Thymus (tissue), 11 donors: Measurements from ENCODE around the gene PGC. TPM values are rescaled to one million over a fixed set of nuclear protein-coding genes. Genes with fewer than 3 reads are reported as not detected.
A peak's percentile ranks its signal among the peaks of the same experiment; 100 is the strongest.

Experiments used
- DNase-seq, 9 donors: peaks; one replicate each; pipeline ENCODE4 v3.0.0-alpha.2; 2013; ENCODE audit warnings: low spot score in 9 of 9, low read depth in 6 of 9, missing footprints in 1 of 9
- H3K27ac ChIP-seq, 2 donors: one replicate each; pipeline ENCODE4 v1.5.1; 2013; ENCODE audit warnings: control low read depth in 1 of 2, low read depth in 1 of 2, low read length in 1 of 2, mild to moderate bottlenecking in 1 of 2, moderate library complexity in 1 of 2
- H3K27me3 ChIP-seq, 2 donors: one replicate each; pipeline ENCODE4 v1.5.1; 2013; ENCODE audit warnings: low read length in 1 of 2; ENCODE audit not compliant: control insufficient read depth in 2 of 2, insufficient read depth in 1 of 2
- H3K36me3 ChIP-seq, 2 donors: one replicate each; pipeline ENCODE4 v1.5.1; 2013; ENCODE audit warnings: low read length in 1 of 2, mild to moderate bottlenecking in 1 of 2, moderate library complexity in 1 of 2; ENCODE audit not compliant: control insufficient read depth in 2 of 2, insufficient read depth in 2 of 2
- H3K4me1 ChIP-seq, 2 donors: one replicate each; pipeline ENCODE4 v1.5.1; 2013; ENCODE audit warnings: low read length in 2 of 2; ENCODE audit not compliant: control insufficient read depth in 2 of 2, insufficient read depth in 2 of 2
- H3K4me3 ChIP-seq, 2 donors: one replicate each; pipeline ENCODE4 v1.5.1; 2013; ENCODE audit warnings: low read length in 2 of 2, control low read depth in 1 of 2, mild to moderate bottlenecking in 1 of 2
- H3K9me3 ChIP-seq, 2 donors: one replicate each; pipeline ENCODE4 v1.5.1; 2013; ENCODE audit warnings: low read length in 1 of 2, mild to moderate bottlenecking in 1 of 2; ENCODE audit not compliant: control insufficient read depth in 2 of 2, insufficient read depth in 1 of 2
- WGBS: extraction: QIAGEN DNeasy Blood & Tissue Kit; methylation state at CpG from one replicate; pipeline ENCODE4 v1.1.7; 2013; 5-methylcytosine and 5-hydroxymethylcytosine counted together
- polyA plus RNA-seq: library from polyadenylated mRNA; stranded (reverse); fragments of 200-250 nt; gene quantifications from one replicate; pipeline ENCODE4 v1.2.3, GENCODE V29; 2013
- total RNA-seq: library from RNA; stranded (reverse); fragments of 120-200 nt; gene quantifications from one replicate; pipeline ENCODE4 v1.2.4, GENCODE V29; 2013
- donor health status: healthy.

Gene PGC
- total and polyA plus RNA-seq, 2 donors: 0.28 to 0.73 TPM

GRCh38 chr6:41697861-41698781 is 49.1 kb downstream of the PGC start:
- H3K27ac ChIP-seq: peak overlapping the region in 1 of 2 donors; percentile 11
- peaks cover 0 to 3% of the 10 kb centered on the region in 2 donors for H3K9me3 ChIP-seq
- no peaks in the 10 kb centered on the region for H3K36me3 ChIP-seq
- DNase-seq: no peak
- WGBS: 91% methylated on average over 15 of the region's 15 CpGs
- no peak overlapping the region for H3K4me3 ChIP-seq
- no peaks in the 10 kb centered on the region for H3K4me1 ChIP-seq
- H3K27me3 ChIP-seq: peaks cover 0 to 2% of the 10 kb centered on the region in 2 donors

DNA sequence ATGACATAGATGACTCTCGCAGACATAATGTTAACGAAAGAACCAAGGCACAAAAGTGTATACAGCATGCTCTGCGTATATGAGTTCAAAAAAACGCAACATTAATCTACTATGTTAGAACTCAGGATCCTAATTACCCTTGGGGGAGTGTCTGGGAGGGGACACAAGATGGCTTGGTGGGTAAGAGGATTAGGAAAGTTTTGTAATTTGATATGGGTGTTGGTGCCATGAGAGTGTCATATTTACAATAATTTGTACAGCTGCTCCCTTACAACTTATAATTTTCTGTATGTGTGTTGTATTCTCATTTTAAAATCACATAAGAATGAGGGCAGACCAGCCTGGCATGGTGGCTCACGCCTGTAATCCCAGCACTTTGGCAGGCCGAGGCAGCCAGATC is 50.4 kb downstream of the PGC start:
- H3K9me3 ChIP-seq: peaks cover 0 to 3% of the 10 kb centered on the region in 2 donors
- 97% methylated on average over 6 of the region's 6 CpGs for WGBS
- no peak overlapping the region for H3K27ac ChIP-seq
- H3K27me3 ChIP-seq: peaks cover 0 to 2% of the 10 kb centered on the region in 2 donors
- H3K4me3 ChIP-seq: no peak overlapping the region
- no peaks in the 10 kb centered on the region for H3K4me1 ChIP-seq
- DNase-seq: no peak
- H3K36me3 ChIP-seq: no peaks in the 10 kb centered on the region

GRCh38 chr6:41695825-41696224 is 51.4 kb downstream of the PGC start:
- no peaks in the 10 kb centered on the region for H3K4me1 ChIP-seq
- H3K27ac ChIP-seq: no peak overlapping the region
- no peak overlapping the region for H3K4me3 ChIP-seq
- 96% methylated on average over 6 of the region's 6 CpGs for WGBS
- peaks cover 0 to 2% of the 10 kb centered on the region in 2 donors for H3K27me3 ChIP-seq
- no peak for DNase-seq
- H3K9me3 ChIP-seq: peaks cover 0 to 1% of the 10 kb centered on the region in 2 donors
- no peaks in the 10 kb centered on the region for H3K36me3 ChIP-seq

GRCh38 chr6:41694815-41695526 is 52.2 kb downstream of the PGC start:
- no peak overlapping the region for H3K27ac ChIP-seq
- H3K36me3 ChIP-seq: no peaks in the 10 kb centered on the region
- 80% methylated on average over 6 of the region's 6 CpGs for WGBS

GRCh38 chr6:41693281-41694240 is 53.6 kb downstream of the PGC start:
- Histone ChIP-seq H3K4me3 (no peak overlapping the region), H3K36me3 (no peaks in the 10 kb centered on the region), H3K4me1 (peaks cover 0 to 1% of the 10 kb centered on the region in 2 donors), H3K9me3 (no peaks in the 10 kb centered on the region), H3K27ac (no peak overlapping the region), H3K27me3 (peaks cover 0 to 2% of the 10 kb centered on the region in 2 donors)
- WGBS: 88% methylated on average over 10 of the region's 10 CpGs
- DNase-seq: no peak

More at GRCh38 chr6:41694815-41695526, 52.2 kb downstream of the PGC start:
- DNase-seq: no peak
- no peak overlapping the region for H3K4me3 ChIP-seq
- H3K4me1 ChIP-seq: no peaks in the 10 kb centered on the region
- H3K9me3 ChIP-seq: no peaks in the 10 kb centered on the region
- peaks cover 0 to 2% of the 10 kb centered on the region in 2 donors for H3K27me3 ChIP-seq

DNA sequence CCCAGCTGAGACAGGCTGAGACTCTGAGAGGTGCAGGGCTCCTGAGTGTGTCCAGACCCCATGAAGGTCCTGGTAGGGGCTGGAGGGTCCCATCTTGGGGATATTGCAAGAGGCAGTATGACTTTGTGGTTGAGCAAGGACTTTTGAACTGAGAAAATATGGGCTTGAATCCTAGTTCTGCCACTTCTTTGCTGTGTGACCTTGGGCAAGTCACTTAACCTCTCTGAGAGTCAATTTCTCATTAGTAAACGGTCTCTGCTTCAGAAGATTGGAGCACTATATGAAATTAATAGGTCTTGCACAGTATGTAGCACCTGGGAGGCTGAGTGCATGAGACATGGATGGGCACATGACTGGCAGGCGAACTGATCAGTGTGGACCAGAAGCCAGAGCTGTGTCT is 54.5 kb downstream of the PGC start:
- H3K9me3 ChIP-seq: no peaks in the 10 kb centered on the region
- peaks cover 0 to 2% of the 10 kb centered on the region in 2 donors for H3K27me3 ChIP-seq
- H3K4me1 ChIP-seq: peaks cover 0 to 2% of the 10 kb centered on the region in 2 donors
- H3K4me3 ChIP-seq: no peak overlapping the region
- WGBS: 94% methylated on average over 2 of the region's 2 CpGs
- H3K36me3 ChIP-seq: no peaks in the 10 kb centered on the region
- H3K27ac ChIP-seq: no peak overlapping the region
- no peak for DNase-seq

DNA sequence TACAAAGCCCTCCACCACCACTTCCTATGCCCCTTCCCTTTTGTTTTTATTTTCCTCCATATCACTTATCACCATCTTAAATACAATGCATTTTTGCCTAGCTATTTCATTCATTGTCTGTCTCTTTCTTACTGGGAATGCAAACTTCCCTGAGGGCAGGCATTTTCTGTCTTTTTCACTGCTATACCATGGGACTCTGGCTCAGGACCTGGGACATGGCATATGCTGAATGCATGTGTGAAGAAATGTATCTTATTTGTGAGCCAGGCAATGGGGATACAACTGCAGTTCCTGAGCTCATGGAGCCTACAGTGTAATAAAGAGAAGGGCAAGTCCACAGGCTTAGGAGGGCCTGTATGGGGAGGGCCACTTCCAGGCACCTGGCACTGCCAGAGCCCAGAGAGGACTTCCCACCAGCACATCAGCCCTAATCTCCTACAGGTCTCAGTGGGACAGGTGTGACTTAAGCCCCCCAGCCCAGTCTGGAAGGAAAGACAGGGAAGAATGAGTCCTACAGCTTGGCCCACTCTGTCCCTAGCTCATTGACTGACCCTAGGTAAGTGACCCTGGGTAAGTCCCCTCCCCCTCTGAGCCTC is 55.0 kb downstream of the PGC start:
- no peak overlapping the region for H3K4me3 ChIP-seq
- H3K4me1 ChIP-seq: peaks cover 0 to 2% of the 10 kb centered on the region in 2 donors
- no peak for DNase-seq
- no peaks in the 10 kb centered on the region for H3K36me3 ChIP-seq
- no peaks in the 10 kb centered on the region for H3K9me3 ChIP-seq
- H3K27me3 ChIP-seq: peaks cover 0 to 2% of the 10 kb centered on the region in 2 donors
- H3K27ac ChIP-seq: no peak overlapping the region

- Histone ChIP-seq H3K4me1 (peaks cover 0 to 2% of the 10 kb centered on the region in 2 donors), H3K9me3 (no peaks in the 10 kb centered on the region), H3K4me3 (no peak overlapping the region), H3K27ac (no peak overlapping the region), H3K36me3 (no peaks in the 10 kb centered on the region), H3K27me3 (peaks cover 0 to 2% of the 10 kb centered on the region in 2 donors)
- 93% methylated on average over 8 of the region's 8 CpGs for WGBS
- DNase-seq: no peak
Observed at GRCh38 chr6:41691426-41692079, 55.6 kb downstream of the PGC start.
